Measurements from ENCODE around the gene G3BP2. TPM values are rescaled to one million over a fixed set of nuclear protein-coding genes. Genes with fewer than 3 reads are reported as not detected.

The G3BP2 gene
- total RNA-seq, 1 experiment from 2014 or later = 187 TPM

GRCh38 chr4:75654905-75655304 is 18.3 kb downstream of the G3BP2 start:
- no peak for DNase-seq
- Mint-ChIP-seq H3K4me3 (ENCODE audit: unreplicated experiment) (no peak overlapping the region), H3K9me3 (ENCODE audit: unreplicated experiment) (no peaks in the 10 kb centered on the region), H3K27ac (ENCODE audit: unreplicated experiment) (no peak overlapping the region), H3K36me3 (ENCODE audit: insufficient read depth, unreplicated experiment) (peaks cover 50% of the 10 kb centered on the region), H3K27me3 (ENCODE audit: insufficient read depth, unreplicated experiment) (no peaks in the 10 kb centered on the region), H3K4me1 (ENCODE audit: low read depth, unreplicated experiment) (peaks cover 7% of the 10 kb centered on the region)
- H3K9me3 ChIP-seq = no peaks in the 10 kb centered on the region
- BruUV-seq (replicated peaks) = no TSS peak
- intact Hi-C loops (cut with micrococcal nuclease; ENCODE audit: unreplicated experiment) = loop anchor here (1.0 kb wide), 3 partner anchors 53 to 193 kb away; partner anchors contain the start of gene USO1
- H3K36me3 ChIP-seq (ENCODE audit: control insufficient read depth, insufficient read depth, low read length) = no peaks in the 10 kb centered on the region; the same call in 1 of the 2 replicates
- CTCF ChIA-PET = interaction anchor here (0.8 to 2.0 kb wide), 3 partner anchors 53 to 193 kb away, joined by 3 to 8 read pairs (median 3); partner anchors contain the start of gene USO1
- POLR2A ChIA-PET = interaction anchor here (0.5 kb wide), 1 partner anchor 69 kb away, joined by 3 read pairs; the partner anchor contains the start of gene USO1
- H3K4me3 ChIP-seq (ENCODE audit: low read depth, low read length) = no peak overlapping the region
- no peaks in the 10 kb centered on the region for H3K27me3 ChIP-seq (replicated peaks; ENCODE audit: control insufficient read depth, insufficient read depth, low read length)
- peaks cover 47% of the 10 kb centered on the region for H3K4me1 ChIP-seq
- TF ChIP-seq, protein P1, sequence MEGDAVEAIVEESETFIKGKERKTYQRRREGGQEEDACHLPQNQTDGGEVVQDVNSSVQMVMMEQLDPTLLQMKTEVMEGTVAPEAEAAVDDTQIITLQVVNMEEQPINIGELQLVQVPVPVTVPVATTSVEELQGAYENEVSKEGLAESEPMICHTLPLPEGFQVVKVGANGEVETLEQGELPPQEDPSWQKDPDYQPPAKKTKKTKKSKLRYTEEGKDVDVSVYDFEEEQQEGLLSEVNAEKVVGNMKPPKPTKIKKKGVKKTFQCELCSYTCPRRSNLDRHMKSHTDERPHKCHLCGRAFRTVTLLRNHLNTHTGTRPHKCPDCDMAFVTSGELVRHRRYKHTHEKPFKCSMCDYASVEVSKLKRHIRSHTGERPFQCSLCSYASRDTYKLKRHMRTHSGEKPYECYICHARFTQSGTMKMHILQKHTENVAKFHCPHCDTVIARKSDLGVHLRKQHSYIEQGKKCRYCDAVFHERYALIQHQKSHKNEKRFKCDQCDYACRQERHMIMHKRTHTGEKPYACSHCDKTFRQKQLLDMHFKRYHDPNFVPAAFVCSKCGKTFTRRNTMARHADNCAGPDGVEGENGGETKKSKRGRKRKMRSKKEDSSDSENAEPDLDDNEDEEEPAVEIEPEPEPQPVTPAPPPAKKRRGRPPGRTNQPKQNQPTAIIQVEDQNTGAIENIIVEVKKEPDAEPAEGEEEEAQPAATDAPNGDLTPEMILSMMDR (IDR thresholded peaks at IDR 0.05; ENCODE audit: insufficient read depth in 1 of 2, low read depth in 1 of 2, low read length in 1 of 2, severe bottlenecking in 1 of 2, unreplicated experiment in 1 of 2) = no peak

DNA sequence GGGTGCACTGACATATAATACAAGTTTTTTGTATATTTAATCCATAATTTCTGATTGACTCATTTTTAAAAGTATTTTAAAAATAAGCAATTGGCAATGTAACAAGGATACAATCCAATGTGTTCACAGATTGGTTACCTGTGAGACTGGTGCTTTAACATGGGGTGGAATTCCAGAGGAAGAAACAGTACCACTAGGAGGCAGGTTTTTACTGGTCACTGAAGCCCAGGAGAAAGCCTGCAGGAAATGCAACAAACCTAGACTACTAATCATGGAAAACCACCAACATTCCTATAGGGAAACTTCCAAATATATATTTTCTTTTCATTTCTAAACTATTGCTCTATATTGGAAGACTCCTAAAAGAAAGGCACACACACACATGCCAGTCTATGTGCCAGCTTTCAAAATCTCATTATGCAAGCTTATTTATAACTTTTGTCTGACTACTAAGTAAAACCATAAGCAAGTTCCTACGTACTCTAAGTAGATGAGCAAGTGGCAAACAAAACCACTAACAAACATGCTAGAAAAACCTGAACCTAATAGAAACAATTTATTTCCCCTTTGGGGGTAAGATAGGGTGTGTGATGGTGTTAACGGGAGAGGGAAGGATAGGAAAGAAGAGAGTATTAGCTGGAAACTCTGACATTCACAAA is 19.2 kb downstream of the G3BP2 start:
- ChIA-PET POLR2A (interaction anchor here (0.5 kb wide), 1 partner anchor 70 kb away, joined by 3 read pairs; the partner anchor contains the start of gene USO1), CTCF (interaction anchor here (0.6 to 2.0 kb wide), 6 partner anchors 8 to 422 kb away, joined by 3 to 8 read pairs (median 4); partner anchors contain the start of gene USO1)
- Histone ChIP-seq H3K4me1 (peaks cover 37% of the 10 kb centered on the region), H3K4me3 (ENCODE audit: low read depth, low read length) (no peak overlapping the region), H3K36me3 (ENCODE audit: control insufficient read depth, insufficient read depth, low read length) (no peaks in the 10 kb centered on the region; the same call in 1 of the 2 replicates), H3K27me3 (replicated peaks; ENCODE audit: control insufficient read depth, insufficient read depth, low read length) (no peaks in the 10 kb centered on the region), H3K9me3 (no peaks in the 10 kb centered on the region)
- TF ChIP-seq, protein P1 (IDR thresholded peaks at IDR 0.05; ENCODE audit: insufficient read depth in 1 of 2, low read depth in 1 of 2, low read length in 1 of 2, severe bottlenecking in 1 of 2, unreplicated experiment in 1 of 2) = peak; percentile 43 to 67
- no peaks in the 10 kb centered on the region for H3K27me3 Mint-ChIP-seq (ENCODE audit: insufficient read depth, unreplicated experiment)
- no peak overlapping the region for H3K4me3 Mint-ChIP-seq (ENCODE audit: unreplicated experiment)
- no TSS peak for BruUV-seq (replicated peaks)
- no peaks in the 10 kb centered on the region for H3K9me3 Mint-ChIP-seq (ENCODE audit: unreplicated experiment)
- H3K27ac Mint-ChIP-seq (ENCODE audit: unreplicated experiment) = no peak overlapping the region
- intact Hi-C loops (cut with micrococcal nuclease; ENCODE audit: unreplicated experiment) = loop anchor here (1.0 kb wide), 3 partner anchors 54 to 194 kb away; partner anchors contain the start of gene USO1
- peak in 1 of 2 experiments; percentile 56 for DNase-seq
- H3K4me1 Mint-ChIP-seq (ENCODE audit: low read depth, unreplicated experiment) = peaks cover 6% of the 10 kb centered on the region
- peaks cover 50% of the 10 kb centered on the region for H3K36me3 Mint-ChIP-seq (ENCODE audit: insufficient read depth, unreplicated experiment)

- DNase-seq = no peak
- H3K36me3 Mint-ChIP-seq (ENCODE audit: insufficient read depth, unreplicated experiment) = peaks cover 73% of the 10 kb centered on the region
- H3K4me3 Mint-ChIP-seq (ENCODE audit: unreplicated experiment) = no peak overlapping the region
- H3K27me3 ChIP-seq (replicated peaks; ENCODE audit: control insufficient read depth, insufficient read depth, low read length) = no peaks in the 10 kb centered on the region
- no peak overlapping the region for H3K4me3 ChIP-seq (ENCODE audit: low read depth, low read length)
- no peaks in the 10 kb centered on the region for H3K9me3 Mint-ChIP-seq (ENCODE audit: unreplicated experiment)
- H3K4me1 Mint-ChIP-seq (ENCODE audit: low read depth, unreplicated experiment) = no peaks in the 10 kb centered on the region
- no TSS peak for BruUV-seq (replicated peaks)
- H3K4me1 ChIP-seq = 0 out of 2 replicates have a peak, but pooled peaks cover 4% of the 10 kb centered on the region
- intact Hi-C loops (cut with micrococcal nuclease; ENCODE audit: unreplicated experiment) = no loop called here
- ChIA-PET CTCF (no interaction called here), POLR2A (no interaction called here)
- no peak overlapping the region for H3K27ac Mint-ChIP-seq (ENCODE audit: unreplicated experiment)
- no peaks in the 10 kb centered on the region for H3K27me3 Mint-ChIP-seq (ENCODE audit: insufficient read depth, unreplicated experiment)
- H3K9me3 ChIP-seq = no peaks in the 10 kb centered on the region
- TF ChIP-seq, protein P1 (IDR thresholded peaks at IDR 0.05; ENCODE audit: insufficient read depth in 1 of 2, low read depth in 1 of 2, low read length in 1 of 2, severe bottlenecking in 1 of 2, unreplicated experiment in 1 of 2) = no peak
- H3K36me3 ChIP-seq (ENCODE audit: control insufficient read depth, insufficient read depth, low read length) = peaks cover 1% of the 10 kb centered on the region; the same call in 1 of the 2 replicates
Measured at GRCh38 chr4:75644095-75644494, 29.1 kb downstream of the G3BP2 start.

Data from Caco-2 (cell line).